Measurements from ENCODE around the gene USHBP1. TPM values are rescaled to one million over a fixed set of nuclear protein-coding genes. Genes with fewer than 3 reads are reported as not detected.

USHBP1 gene
- total and polyA plus RNA-seq, 10 of the 15 experiments (the other 5 are each of a cell fraction or from before 2014, with no cell fraction given): 0.05 to 0.96 (median 0.22) TPM; not detected in 2

DNA sequence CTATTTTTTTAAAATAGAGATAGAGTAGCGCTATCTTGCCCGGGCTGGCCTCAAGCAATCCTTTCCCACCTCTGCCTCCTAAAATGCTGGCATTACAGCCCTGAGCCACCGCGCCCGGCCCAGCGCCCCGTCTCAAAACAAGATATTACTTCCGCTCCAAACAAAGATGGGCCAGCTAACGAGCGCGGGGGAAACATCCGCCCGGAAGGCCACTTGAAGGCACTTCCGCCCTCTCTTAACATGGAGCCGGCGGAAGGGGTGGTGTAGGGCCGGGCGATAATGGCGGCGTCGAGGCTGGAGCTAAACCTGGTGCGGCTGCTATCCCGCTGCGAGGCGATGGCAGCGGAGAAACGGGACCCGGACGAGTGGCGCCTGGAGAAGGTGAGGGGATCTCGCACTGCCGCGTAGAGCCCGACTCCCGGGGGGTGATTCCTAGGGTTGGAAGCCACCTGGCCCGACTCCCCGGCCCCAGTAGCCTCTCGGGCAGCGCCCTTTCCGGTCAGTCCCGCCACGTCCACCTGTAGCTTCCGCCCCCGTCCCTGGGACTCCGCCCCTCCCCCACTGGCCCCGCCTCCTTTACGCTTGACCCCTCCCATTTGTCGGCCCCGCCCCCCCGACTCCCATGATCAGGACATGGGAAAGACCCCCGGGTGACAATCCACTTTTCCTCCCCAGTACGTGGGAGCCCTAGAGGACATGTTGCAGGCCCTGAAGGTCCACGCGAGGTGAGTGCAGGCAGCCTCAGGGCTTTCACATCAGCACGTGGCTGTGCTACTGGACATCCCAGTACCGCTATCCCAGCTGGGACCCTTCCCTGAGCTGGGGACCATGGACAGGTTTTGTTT, 49.2 kb downstream of the USHBP1 start, which contains the start of gene USE1 (continued):
- TF ChIP-seq, protein P1, sequence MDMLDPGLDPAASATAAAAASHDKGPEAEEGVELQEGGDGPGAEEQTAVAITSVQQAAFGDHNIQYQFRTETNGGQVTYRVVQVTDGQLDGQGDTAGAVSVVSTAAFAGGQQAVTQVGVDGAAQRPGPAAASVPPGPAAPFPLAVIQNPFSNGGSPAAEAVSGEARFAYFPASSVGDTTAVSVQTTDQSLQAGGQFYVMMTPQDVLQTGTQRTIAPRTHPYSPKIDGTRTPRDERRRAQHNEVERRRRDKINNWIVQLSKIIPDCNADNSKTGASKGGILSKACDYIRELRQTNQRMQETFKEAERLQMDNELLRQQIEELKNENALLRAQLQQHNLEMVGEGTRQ (IDR thresholded peaks at IDR 0.05; ENCODE audit: borderline replicate concordance, low read depth, low read length): no peak
- TF ChIP-seq MTA2 (IDR thresholded peaks at IDR 0.05; ENCODE audit: low read depth) (no peak), SUZ12 (IDR thresholded peaks at IDR 0.05; ENCODE audit: unreplicated experiment) (no peak), CBX3 (IDR thresholded peaks at IDR 0.05; ENCODE audit: borderline replicate concordance, low read depth) (no peak), MEF2B (IDR thresholded peaks at IDR 0.05; ENCODE audit: partially characterized antibody, poor library complexity, severe bottlenecking) (no peak), CEBPB (IDR thresholded peaks at IDR 0.05; ENCODE audit: borderline replicate concordance in 1 of 2, low read depth in 2 of 2, low read length in 2 of 2) (no peak), ZBED1 (IDR thresholded peaks at IDR 0.05; ENCODE audit: borderline replicate concordance) (peak; percentile 69; the same call in 1 of the 2 replicates), STAT1 (conservative IDR thresholded peaks at IDR 0.05) (0 out of 2 replicates have a peak, but pooled peaks have one; percentile 79), NFYB (IDR thresholded peaks at IDR 0.05; ENCODE audit: insufficient read depth, low read depth, low read length) (no peak), YY1 (IDR thresholded peaks at IDR 0.05; ENCODE audit: low read depth, low read length) (peak; percentile 100), WRNIP1 (IDR thresholded peaks at IDR 0.05; ENCODE audit: borderline replicate concordance, low read depth, low read length) (no peak), CREM (IDR thresholded peaks at IDR 0.05; ENCODE audit: low read depth) (peak; percentile 53; the same call in 1 of the 2 replicates), NFYA (IDR thresholded peaks at IDR 0.05; ENCODE audit: borderline replicate concordance, low read depth, low read length) (no peak), IKZF2 (IDR thresholded peaks at IDR 0.05) (no peak), EED (IDR thresholded peaks at IDR 0.05; ENCODE audit: low read depth) (no peak)
- TF ChIP-seq, protein P2, sequence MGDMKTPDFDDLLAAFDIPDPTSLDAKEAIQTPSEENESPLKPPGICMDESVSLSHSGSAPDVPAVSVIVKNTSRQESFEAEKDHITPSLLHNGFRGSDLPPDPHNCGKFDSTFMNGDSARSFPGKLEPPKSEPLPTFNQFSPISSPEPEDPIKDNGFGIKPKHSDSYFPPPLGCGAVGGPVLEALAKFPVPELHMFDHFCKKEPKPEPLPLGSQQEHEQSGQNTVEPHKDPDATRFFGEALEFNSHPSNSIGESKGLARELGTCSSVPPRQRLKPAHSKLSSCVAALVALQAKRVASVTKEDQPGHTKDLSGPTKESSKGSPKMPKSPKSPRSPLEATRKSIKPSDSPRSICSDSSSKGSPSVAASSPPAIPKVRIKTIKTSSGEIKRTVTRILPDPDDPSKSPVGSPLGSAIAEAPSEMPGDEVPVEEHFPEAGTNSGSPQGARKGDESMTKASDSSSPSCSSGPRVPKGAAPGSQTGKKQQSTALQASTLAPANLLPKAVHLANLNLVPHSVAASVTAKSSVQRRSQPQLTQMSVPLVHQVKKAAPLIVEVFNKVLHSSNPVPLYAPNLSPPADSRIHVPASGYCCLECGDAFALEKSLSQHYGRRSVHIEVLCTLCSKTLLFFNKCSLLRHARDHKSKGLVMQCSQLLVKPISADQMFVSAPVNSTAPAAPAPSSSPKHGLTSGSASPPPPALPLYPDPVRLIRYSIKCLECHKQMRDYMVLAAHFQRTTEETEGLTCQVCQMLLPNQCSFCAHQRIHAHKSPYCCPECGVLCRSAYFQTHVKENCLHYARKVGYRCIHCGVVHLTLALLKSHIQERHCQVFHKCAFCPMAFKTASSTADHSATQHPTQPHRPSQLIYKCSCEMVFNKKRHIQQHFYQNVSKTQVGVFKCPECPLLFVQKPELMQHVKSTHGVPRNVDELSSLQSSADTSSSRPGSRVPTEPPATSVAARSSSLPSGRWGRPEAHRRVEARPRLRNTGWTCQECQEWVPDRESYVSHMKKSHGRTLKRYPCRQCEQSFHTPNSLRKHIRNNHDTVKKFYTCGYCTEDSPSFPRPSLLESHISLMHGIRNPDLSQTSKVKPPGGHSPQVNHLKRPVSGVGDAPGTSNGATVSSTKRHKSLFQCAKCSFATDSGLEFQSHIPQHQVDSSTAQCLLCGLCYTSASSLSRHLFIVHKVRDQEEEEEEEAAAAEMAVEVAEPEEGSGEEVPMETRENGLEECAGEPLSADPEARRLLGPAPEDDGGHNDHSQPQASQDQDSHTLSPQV (IDR thresholded peaks at IDR 0.05): no peak
- TF ChIP-seq, protein P3, sequence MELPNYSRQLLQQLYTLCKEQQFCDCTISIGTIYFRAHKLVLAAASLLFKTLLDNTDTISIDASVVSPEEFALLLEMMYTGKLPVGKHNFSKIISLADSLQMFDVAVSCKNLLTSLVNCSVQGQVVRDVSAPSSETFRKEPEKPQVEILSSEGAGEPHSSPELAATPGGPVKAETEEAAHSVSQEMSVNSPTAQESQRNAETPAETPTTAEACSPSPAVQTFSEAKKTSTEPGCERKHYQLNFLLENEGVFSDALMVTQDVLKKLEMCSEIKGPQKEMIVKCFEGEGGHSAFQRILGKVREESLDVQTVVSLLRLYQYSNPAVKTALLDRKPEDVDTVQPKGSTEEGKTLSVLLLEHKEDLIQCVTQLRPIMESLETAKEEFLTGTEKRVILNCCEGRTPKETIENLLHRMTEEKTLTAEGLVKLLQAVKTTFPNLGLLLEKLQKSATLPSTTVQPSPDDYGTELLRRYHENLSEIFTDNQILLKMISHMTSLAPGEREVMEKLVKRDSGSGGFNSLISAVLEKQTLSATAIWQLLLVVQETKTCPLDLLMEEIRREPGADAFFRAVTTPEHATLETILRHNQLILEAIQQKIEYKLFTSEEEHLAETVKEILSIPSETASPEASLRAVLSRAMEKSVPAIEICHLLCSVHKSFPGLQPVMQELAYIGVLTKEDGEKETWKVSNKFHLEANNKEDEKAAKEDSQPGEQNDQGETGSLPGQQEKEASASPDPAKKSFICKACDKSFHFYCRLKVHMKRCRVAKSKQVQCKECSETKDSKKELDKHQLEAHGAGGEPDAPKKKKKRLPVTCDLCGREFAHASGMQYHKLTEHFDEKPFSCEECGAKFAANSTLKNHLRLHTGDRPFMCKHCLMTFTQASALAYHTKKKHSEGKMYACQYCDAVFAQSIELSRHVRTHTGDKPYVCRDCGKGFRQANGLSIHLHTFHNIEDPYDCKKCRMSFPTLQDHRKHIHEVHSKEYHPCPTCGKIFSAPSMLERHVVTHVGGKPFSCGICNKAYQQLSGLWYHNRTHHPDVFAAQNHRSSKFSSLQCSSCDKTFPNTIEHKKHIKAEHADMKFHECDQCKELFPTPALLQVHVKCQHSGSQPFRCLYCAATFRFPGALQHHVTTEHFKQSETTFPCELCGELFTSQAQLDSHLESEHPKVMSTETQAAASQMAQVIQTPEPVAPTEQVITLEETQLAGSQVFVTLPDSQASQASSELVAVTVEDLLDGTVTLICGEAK (IDR thresholded peaks at IDR 0.05; ENCODE audit: borderline replicate concordance): peak; percentile 96
- TF ChIP-seq, protein P4, sequence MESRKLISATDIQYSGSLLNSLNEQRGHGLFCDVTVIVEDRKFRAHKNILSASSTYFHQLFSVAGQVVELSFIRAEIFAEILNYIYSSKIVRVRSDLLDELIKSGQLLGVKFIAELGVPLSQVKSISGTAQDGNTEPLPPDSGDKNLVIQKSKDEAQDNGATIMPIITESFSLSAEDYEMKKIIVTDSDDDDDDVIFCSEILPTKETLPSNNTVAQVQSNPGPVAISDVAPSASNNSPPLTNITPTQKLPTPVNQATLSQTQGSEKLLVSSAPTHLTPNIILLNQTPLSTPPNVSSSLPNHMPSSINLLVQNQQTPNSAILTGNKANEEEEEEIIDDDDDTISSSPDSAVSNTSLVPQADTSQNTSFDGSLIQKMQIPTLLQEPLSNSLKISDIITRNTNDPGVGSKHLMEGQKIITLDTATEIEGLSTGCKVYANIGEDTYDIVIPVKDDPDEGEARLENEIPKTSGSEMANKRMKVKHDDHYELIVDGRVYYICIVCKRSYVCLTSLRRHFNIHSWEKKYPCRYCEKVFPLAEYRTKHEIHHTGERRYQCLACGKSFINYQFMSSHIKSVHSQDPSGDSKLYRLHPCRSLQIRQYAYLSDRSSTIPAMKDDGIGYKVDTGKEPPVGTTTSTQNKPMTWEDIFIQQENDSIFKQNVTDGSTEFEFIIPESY (IDR thresholded peaks at IDR 0.05): no peak

Measured in GM12878 (cell line).